ENCODE data around the gene POLR2E.

DNA sequence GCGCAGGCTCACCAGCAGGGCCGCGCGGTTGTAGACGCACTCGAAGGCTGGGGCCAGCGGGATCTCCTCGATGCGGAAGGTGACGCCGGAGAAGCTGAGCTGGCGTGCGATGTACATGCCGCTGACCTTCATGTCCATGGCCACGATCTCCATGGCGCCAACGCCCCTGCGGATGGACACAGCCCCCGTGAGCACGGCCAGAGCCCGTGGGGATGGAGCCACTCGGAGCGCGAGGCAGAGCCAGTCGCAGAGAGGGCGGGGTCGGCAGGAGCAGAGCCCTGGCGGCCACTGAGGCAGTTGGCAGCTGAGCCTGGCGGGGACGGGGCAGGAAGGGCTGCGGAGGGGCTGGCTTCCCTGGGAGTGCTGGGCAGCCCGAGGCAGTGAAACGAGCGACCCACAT lies 23.8 kb upstream of the POLR2E start:
- TF ChIP-seq, protein P1, sequence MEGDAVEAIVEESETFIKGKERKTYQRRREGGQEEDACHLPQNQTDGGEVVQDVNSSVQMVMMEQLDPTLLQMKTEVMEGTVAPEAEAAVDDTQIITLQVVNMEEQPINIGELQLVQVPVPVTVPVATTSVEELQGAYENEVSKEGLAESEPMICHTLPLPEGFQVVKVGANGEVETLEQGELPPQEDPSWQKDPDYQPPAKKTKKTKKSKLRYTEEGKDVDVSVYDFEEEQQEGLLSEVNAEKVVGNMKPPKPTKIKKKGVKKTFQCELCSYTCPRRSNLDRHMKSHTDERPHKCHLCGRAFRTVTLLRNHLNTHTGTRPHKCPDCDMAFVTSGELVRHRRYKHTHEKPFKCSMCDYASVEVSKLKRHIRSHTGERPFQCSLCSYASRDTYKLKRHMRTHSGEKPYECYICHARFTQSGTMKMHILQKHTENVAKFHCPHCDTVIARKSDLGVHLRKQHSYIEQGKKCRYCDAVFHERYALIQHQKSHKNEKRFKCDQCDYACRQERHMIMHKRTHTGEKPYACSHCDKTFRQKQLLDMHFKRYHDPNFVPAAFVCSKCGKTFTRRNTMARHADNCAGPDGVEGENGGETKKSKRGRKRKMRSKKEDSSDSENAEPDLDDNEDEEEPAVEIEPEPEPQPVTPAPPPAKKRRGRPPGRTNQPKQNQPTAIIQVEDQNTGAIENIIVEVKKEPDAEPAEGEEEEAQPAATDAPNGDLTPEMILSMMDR (IDR thresholded peaks at IDR 0.05): no peak
- no peak for TF ChIP-seq POLR2A (IDR thresholded peaks at IDR 0.05)

Data from body of pancreas (tissue), 4 donors.